ENCODE measurements around the gene SIGLEC14. TPM values are rescaled to one million over a fixed set of nuclear protein-coding genes. Genes with fewer than 3 reads are reported as not detected.

SIGLEC14 gene
- total and polyA plus RNA-seq, 9 donors, result 0.11 to 4.1 (median 0.83) TPM; not detected in 2

DNA sequence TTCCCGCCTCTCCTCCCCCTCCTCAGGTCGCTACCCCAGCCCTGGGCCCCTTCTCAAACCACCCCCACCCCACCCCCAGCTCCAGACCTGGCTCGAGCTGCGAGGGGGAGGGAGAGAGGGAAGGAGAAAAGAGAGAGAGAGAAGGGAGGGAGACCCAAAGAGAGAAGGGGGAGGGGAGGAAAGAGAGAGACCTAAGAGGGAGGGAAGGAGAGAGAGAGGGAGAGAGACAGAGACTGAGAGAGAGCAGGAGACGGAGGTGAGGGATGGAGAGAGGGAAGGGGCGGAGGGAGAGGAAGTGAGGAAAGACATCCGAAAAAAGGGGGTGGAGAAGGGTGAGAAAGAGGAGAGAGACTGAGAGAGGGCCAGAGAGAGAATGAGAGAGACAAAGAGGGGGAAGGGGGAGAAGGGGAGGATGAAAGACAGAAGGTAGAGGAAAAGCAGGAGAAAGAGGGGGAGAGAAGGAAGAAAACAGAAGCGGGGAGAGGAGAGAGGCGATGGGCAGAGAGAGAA is 44.5 kb upstream of the SIGLEC14 start:
- Histone ChIP-seq H3K27me3 (no peaks in the 10 kb centered on the region), H3K9me3 (no peaks in the 10 kb centered on the region), H3K27ac (peak overlapping the region; percentile 99), H3K4me3 (peak overlapping the region; percentile 95), H3K36me3 (no peaks in the 10 kb centered on the region), H3K4me1 (ENCODE audit: insufficient read depth) (peaks cover 5% of the 10 kb centered on the region)
- DNase-seq, result no peak
- intact Hi-C loops (cut with DNase I), result no loop called here
- WGBS, 3 donors, result 0 to 2% (median 2%) methylated on average over 9 of the region's 9 CpGs
- TF ChIP-seq, protein P1, sequence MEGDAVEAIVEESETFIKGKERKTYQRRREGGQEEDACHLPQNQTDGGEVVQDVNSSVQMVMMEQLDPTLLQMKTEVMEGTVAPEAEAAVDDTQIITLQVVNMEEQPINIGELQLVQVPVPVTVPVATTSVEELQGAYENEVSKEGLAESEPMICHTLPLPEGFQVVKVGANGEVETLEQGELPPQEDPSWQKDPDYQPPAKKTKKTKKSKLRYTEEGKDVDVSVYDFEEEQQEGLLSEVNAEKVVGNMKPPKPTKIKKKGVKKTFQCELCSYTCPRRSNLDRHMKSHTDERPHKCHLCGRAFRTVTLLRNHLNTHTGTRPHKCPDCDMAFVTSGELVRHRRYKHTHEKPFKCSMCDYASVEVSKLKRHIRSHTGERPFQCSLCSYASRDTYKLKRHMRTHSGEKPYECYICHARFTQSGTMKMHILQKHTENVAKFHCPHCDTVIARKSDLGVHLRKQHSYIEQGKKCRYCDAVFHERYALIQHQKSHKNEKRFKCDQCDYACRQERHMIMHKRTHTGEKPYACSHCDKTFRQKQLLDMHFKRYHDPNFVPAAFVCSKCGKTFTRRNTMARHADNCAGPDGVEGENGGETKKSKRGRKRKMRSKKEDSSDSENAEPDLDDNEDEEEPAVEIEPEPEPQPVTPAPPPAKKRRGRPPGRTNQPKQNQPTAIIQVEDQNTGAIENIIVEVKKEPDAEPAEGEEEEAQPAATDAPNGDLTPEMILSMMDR (IDR thresholded peaks at IDR 0.05), result no peak
- peak; percentile 17 for TF ChIP-seq POLR2A (IDR thresholded peaks at IDR 0.05)

GRCh38 chr19:51690454-51691073 is 43.9 kb upstream of the SIGLEC14 start:
- Histone ChIP-seq H3K9me3 (no peaks in the 10 kb centered on the region), H3K27me3 (no peaks in the 10 kb centered on the region), H3K4me1 (ENCODE audit: insufficient read depth) (peaks cover 5% of the 10 kb centered on the region), H3K36me3 (no peaks in the 10 kb centered on the region), H3K4me3 (peak overlapping the region; percentile 95), H3K27ac (peak overlapping the region; percentile 99)
- peak; percentile 85 to 93 (median 90) for DNase-seq
- TF ChIP-seq EP300 (IDR thresholded peaks at IDR 0.05) (no peak), POLR2A (IDR thresholded peaks at IDR 0.05) (peak; percentile 64)
- TF ChIP-seq, protein P1 (IDR thresholded peaks at IDR 0.05), result no peak
- intact Hi-C loops (cut with DNase I), result no loop called here
- WGBS, 3 donors, result 0 to 1% (median 0%) methylated on average over 19 to 21 of the region's 21 CpGs

DNA sequence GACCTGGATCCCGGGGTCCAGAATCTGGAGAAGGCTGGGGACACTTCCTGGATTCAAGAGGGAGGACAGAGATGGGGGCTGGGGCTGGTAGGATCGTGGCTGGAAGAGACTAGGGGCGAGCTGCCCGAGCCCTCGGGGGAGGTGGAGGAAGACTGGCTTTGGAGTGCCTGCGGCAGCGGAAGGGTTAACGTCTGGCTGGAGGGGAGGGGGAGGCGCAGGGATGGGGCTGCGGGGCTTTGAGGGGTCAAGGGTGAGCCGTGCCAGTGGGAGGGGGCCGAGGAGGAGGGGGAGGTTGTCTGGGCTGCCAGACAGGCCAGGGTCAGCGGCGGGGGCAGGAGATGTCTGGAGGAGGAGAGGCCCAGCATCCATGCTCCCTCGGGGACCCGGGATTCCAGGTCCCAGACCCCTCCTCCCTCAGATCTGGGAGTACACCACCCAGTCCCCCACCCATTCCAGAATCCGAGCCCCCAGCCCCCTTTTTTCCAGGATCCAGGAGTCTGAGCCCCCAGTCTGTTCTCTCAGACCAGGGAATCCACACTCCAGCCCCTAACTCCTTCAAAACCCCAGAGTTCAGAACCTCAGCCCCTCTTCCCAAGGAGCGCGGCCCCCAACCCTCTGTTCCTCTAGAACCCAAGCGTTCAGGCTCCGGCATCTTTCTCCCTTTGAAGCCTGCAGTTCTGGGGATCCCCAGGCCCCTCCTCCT is 43.3 kb upstream of the SIGLEC14 start:
- H3K4me3 ChIP-seq, result peak overlapping the region; percentile 95
- H3K9me3 ChIP-seq, result no peaks in the 10 kb centered on the region
- peak overlapping the region; percentile 99 for H3K27ac ChIP-seq
- DNase-seq, result peak; percentile 77 to 91 (median 87)
- intact Hi-C loops (cut with DNase I), result no loop called here
- H3K27me3 ChIP-seq, result no peaks in the 10 kb centered on the region
- WGBS, 3 donors, result 0 to 1% (median 1%) methylated on average over 21 of the region's 21 CpGs
- H3K4me1 ChIP-seq (ENCODE audit: insufficient read depth), result peaks cover 5% of the 10 kb centered on the region
- TF ChIP-seq POLR2A (IDR thresholded peaks at IDR 0.05), result no peak
- TF ChIP-seq EP300 (IDR thresholded peaks at IDR 0.05), result no peak
- TF ChIP-seq, protein P1 (IDR thresholded peaks at IDR 0.05), result no peak
- H3K36me3 ChIP-seq, result no peaks in the 10 kb centered on the region

DNA sequence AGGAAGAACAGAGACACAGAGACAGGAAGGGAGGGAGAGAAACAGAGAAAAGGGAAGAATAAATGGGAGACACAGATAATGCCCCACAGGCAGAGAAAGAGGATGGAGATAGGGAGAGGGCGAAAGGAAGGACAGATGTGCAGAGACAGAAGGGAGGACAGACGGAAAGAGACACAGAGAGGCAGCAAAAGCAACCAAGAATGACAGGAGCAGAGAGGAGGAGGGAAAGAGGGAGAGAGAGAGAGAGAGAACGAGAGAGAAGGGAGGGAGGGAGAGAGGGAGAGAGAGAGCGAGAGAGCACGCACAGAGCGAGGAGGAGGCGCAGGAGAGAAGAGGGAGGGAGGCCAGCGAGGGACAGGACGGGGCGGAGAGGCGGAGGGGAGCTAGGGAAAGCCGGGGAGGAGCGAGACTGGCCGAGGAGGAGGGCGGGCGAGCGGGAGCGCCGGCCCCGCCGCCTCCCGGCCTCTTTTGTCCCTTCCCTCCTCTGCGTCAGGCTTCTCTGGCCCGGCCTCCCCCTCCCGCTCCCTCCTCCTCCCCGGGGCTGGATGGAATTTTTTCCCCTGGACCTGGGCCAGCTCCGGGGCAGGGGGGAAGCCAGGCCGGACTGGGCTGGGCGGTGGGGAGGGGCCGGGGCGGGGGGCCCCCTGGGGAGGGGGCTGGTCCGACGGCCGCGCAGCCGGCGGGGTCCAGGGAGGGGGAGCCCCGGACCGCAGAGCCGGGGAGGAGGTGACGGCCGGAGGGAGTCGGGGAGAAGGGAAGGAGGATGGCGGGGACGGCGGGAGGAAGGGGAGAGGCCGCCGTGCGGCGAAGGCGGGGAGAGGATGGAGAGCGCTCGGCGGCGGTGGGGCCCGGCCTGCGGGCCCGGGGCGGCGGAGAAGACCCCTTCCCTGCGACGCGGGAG is 42.3 kb upstream of the SIGLEC14 start:
- H3K9me3 ChIP-seq, result no peaks in the 10 kb centered on the region
- DNase-seq, result peak; percentile 95 to 98 (median 97)
- intact Hi-C loops (cut with DNase I), result no loop called here
- no peaks in the 10 kb centered on the region for H3K36me3 ChIP-seq
- WGBS, 3 donors, result 0 to 1% (median 0%) methylated on average over 47 to 63 of the region's 63 CpGs
- peak overlapping the region; percentile 99 for H3K27ac ChIP-seq
- H3K27me3 ChIP-seq, result no peaks in the 10 kb centered on the region
- peak overlapping the region; percentile 95 for H3K4me3 ChIP-seq
- TF ChIP-seq, protein P1 (IDR thresholded peaks at IDR 0.05), result peak in 1 of 3 donors; percentile 66
- TF ChIP-seq EP300 (IDR thresholded peaks at IDR 0.05), result no peak
- peak; percentile 22 for TF ChIP-seq POLR2A (IDR thresholded peaks at IDR 0.05)
- H3K4me1 ChIP-seq (ENCODE audit: insufficient read depth), result peaks cover 5% of the 10 kb centered on the region
